OCI-LY7 (cell line): ENCODE measurements around the gene SMYD1.
"Not testable (repeated sequence)": the region's sequence is repeated elsewhere in the genome, so short reads cannot be mapped to it uniquely, and the experiment has no call there.

Experiments used
- CTCF ChIP-seq: fragments of 200-600 bp; sonication (generic); conservative IDR thresholded peaks from 2 replicates; pipeline ENCODE4 v1.5.1; 2014; ENCODE audit warnings: mild to moderate bottlenecking, antibody characterized with exemption, low read length, moderate library complexity, mixed read lengths
- EZH2phosphoT487 ChIP-seq: fragments of 200-600 bp; sonication (generic); IDR thresholded peaks from 2 replicates; pipeline ENCODE4 v1.6.1; 2018; ENCODE audit warnings: low read depth, borderline replicate concordance, mild to moderate bottlenecking, mixed run types, antibody characterized with exemption, low read length, moderate library complexity, mixed read lengths

GRCh38 chr2:88045561-88045960 lies 22.1 kb upstream of the SMYD1 start:
- TF ChIP-seq CTCF, EZH2phosphoT487: not testable (repeated sequence)
